ENCODE data around the gene MON1B. TPM values are rescaled to one million over a fixed set of nuclear protein-coding genes. Genes with fewer than 3 reads are reported as not detected.

Gene MON1B
- total RNA-seq, 1 experiment from 2014 or later: 67.1 TPM

- intact Hi-C loops (cut with micrococcal nuclease; ENCODE audit: unreplicated experiment): loop anchor here (5.0 kb wide), 1 partner anchor 1617 kb away; no protein-coding TSS in a partner anchor
- Mint-ChIP-seq H3K27me3 (ENCODE audit: insufficient read depth, unreplicated experiment) (no peaks in the 10 kb centered on the region), H3K4me3 (ENCODE audit: unreplicated experiment) (no peak overlapping the region), H3K27ac (ENCODE audit: unreplicated experiment) (no peak overlapping the region), H3K4me1 (ENCODE audit: low read depth, unreplicated experiment) (peaks cover 19% of the 10 kb centered on the region), H3K9me3 (ENCODE audit: unreplicated experiment) (no peaks in the 10 kb centered on the region), H3K36me3 (ENCODE audit: insufficient read depth, unreplicated experiment) (peaks cover 30% of the 10 kb centered on the region)
- TF ChIP-seq CTCF (IDR thresholded peaks at IDR 0.05; ENCODE audit: insufficient read depth in 1 of 2, low read depth in 1 of 2, low read length in 1 of 2, severe bottlenecking in 1 of 2, unreplicated experiment in 1 of 2): no peak
- peaks cover 14% of the 10 kb centered on the region for H3K36me3 ChIP-seq (ENCODE audit: control insufficient read depth, insufficient read depth, low read length)
- H3K9me3 ChIP-seq: no peaks in the 10 kb centered on the region
- DNase-seq: no peak
- ChIA-PET CTCF (no interaction called here), POLR2A (interaction anchor here (0.6 to 1.0 kb wide), 2 partner anchors 12 to 257 kb away, joined by 3 to 5 read pairs; no protein-coding TSS in a partner anchor)
- BruUV-seq (replicated peaks): no TSS peak
- H3K27me3 ChIP-seq (replicated peaks; ENCODE audit: control insufficient read depth, insufficient read depth, low read length): no peaks in the 10 kb centered on the region
- H3K4me1 ChIP-seq: peaks cover 8% of the 10 kb centered on the region
- no peak overlapping the region for H3K4me3 ChIP-seq (ENCODE audit: low read depth, low read length)
Observed at GRCh38 chr16:77194295-77195231, 3.6 kb downstream of the MON1B start.

- no peak overlapping the region for H3K4me3 Mint-ChIP-seq (ENCODE audit: unreplicated experiment)
- Histone ChIP-seq H3K4me1 (peaks cover 8% of the 10 kb centered on the region), H3K9me3 (no peaks in the 10 kb centered on the region), H3K27me3 (replicated peaks; ENCODE audit: control insufficient read depth, insufficient read depth, low read length) (no peaks in the 10 kb centered on the region), H3K36me3 (ENCODE audit: control insufficient read depth, insufficient read depth, low read length) (peaks cover 14% of the 10 kb centered on the region), H3K4me3 (ENCODE audit: low read depth, low read length) (no peak overlapping the region)
- intact Hi-C loops (cut with micrococcal nuclease; ENCODE audit: unreplicated experiment): loop anchor here (5.0 kb wide), 1 partner anchor 1618 kb away; no protein-coding TSS in a partner anchor
- no peak overlapping the region for H3K27ac Mint-ChIP-seq (ENCODE audit: unreplicated experiment)
- peaks cover 19% of the 10 kb centered on the region for H3K4me1 Mint-ChIP-seq (ENCODE audit: low read depth, unreplicated experiment)
- no peak for TF ChIP-seq CTCF (IDR thresholded peaks at IDR 0.05; ENCODE audit: insufficient read depth in 1 of 2, low read depth in 1 of 2, low read length in 1 of 2, severe bottlenecking in 1 of 2, unreplicated experiment in 1 of 2)
- no peaks in the 10 kb centered on the region for H3K9me3 Mint-ChIP-seq (ENCODE audit: unreplicated experiment)
- H3K27me3 Mint-ChIP-seq (ENCODE audit: insufficient read depth, unreplicated experiment): no peaks in the 10 kb centered on the region
- no peak for DNase-seq
- ChIA-PET CTCF (no interaction called here), POLR2A (interaction anchor here (0.6 kb wide), 2 partner anchors 258 to 434 kb away, joined by 3 read pairs; no protein-coding TSS in a partner anchor)
- H3K36me3 Mint-ChIP-seq (ENCODE audit: insufficient read depth, unreplicated experiment): peaks cover 28% of the 10 kb centered on the region
- no TSS peak for BruUV-seq (replicated peaks)
Observed at GRCh38 chr16:77195411-77195810, 4.4 kb downstream of the MON1B start.

GRCh38 chr16:77197747-77198146, 6.8 kb downstream of the MON1B start:
- H3K9me3 Mint-ChIP-seq (ENCODE audit: unreplicated experiment): no peaks in the 10 kb centered on the region
- TF ChIP-seq CTCF (IDR thresholded peaks at IDR 0.05; ENCODE audit: insufficient read depth in 1 of 2, low read depth in 1 of 2, low read length in 1 of 2, severe bottlenecking in 1 of 2, unreplicated experiment in 1 of 2): no peak
- no peaks in the 10 kb centered on the region for H3K27me3 Mint-ChIP-seq (ENCODE audit: insufficient read depth, unreplicated experiment)
- Histone ChIP-seq H3K36me3 (ENCODE audit: control insufficient read depth, insufficient read depth, low read length) (peaks cover 14% of the 10 kb centered on the region), H3K4me3 (ENCODE audit: low read depth, low read length) (no peak overlapping the region), H3K27me3 (replicated peaks; ENCODE audit: control insufficient read depth, insufficient read depth, low read length) (no peaks in the 10 kb centered on the region), H3K4me1 (no peaks in the 10 kb centered on the region), H3K9me3 (no peaks in the 10 kb centered on the region)
- H3K36me3 Mint-ChIP-seq (ENCODE audit: insufficient read depth, unreplicated experiment): peaks cover 12% of the 10 kb centered on the region
- intact Hi-C loops (cut with micrococcal nuclease; ENCODE audit: unreplicated experiment): loop anchor here (5.0 kb wide), 1 partner anchor 1620 kb away; no protein-coding TSS in a partner anchor
- POLR2A ChIA-PET: no interaction called here
- no peak overlapping the region for H3K27ac Mint-ChIP-seq (ENCODE audit: unreplicated experiment)
- no peak overlapping the region for H3K4me3 Mint-ChIP-seq (ENCODE audit: unreplicated experiment)
- peaks cover 4% of the 10 kb centered on the region for H3K4me1 Mint-ChIP-seq (ENCODE audit: low read depth, unreplicated experiment)
- CTCF ChIA-PET: interaction anchor here (0.6 kb wide), 1 partner anchor 9 kb away, joined by 3 read pairs; no protein-coding TSS in a partner anchor
- DNase-seq: no peak
- BruUV-seq (replicated peaks): no TSS peak
